Dendritic cell treated with granulocyte-macrophage colony-stimulating factor and Interleukin-4, amounts not matched to agents 40 ng/mL and 50 ng/mL, for 4 days (primary cell): ENCODE data around the gene DDR1.
"Not testable (repeated sequence)": the region's sequence is repeated elsewhere in the genome, so short reads cannot be mapped to it uniquely, and the experiment has no call there.

Source experiments
- H3K27ac Mint-ChIP-seq: one replicate; pipeline ENCODE4 v1.8.0; 2022; ENCODE audit warnings: mild to moderate bottlenecking, mixed read lengths
- H3K27me3 Mint-ChIP-seq: one replicate; pipeline ENCODE4 v1.8.0; 2022; ENCODE audit warnings: mild to moderate bottlenecking, mixed read lengths
- H3K36me3 Mint-ChIP-seq: one replicate; pipeline ENCODE4 v1.8.0; 2022; ENCODE audit warnings: low read depth, mixed read lengths
- H3K4me1 Mint-ChIP-seq: one replicate; pipeline ENCODE4 v1.8.0; 2022; ENCODE audit warnings: low read depth, mixed read lengths
- H3K4me3 Mint-ChIP-seq: one replicate; pipeline ENCODE4 v1.8.0; 2022; ENCODE audit warnings: mild to moderate bottlenecking, moderate library complexity, mixed read lengths
- H3K9me3 Mint-ChIP-seq: one replicate; pipeline ENCODE4 v1.8.0; 2022; ENCODE audit warnings: mixed read lengths
- intact Hi-C: fragments of 100-400 bp; cut with micrococcal nuclease; formaldehyde crosslinking; loops from one replicate; pipeline ENCODE4 v1.15.0; 2022

DDR1 gene

GRCh38 chr6:30862156-30862875, 22.0 kb upstream of the DDR1 start:
- Mint-ChIP-seq H3K27me3 (peaks cover 18% of the 10 kb centered on the region), H3K27ac (no peak overlapping the region), H3K4me1 (peaks cover 5% of the 10 kb centered on the region), H3K36me3 (no peaks in the 10 kb centered on the region), H3K9me3 (peaks cover 17% of the 10 kb centered on the region), H3K4me3 (no peak overlapping the region)
- intact Hi-C loops = no loop called here

GRCh38 chr6:30864325-30864724, 20.0 kb upstream of the DDR1 start:
- no peak overlapping the region for H3K27ac Mint-ChIP-seq
- intact Hi-C loops = no loop called here

GRCh38 chr6:30869241-30869749, 15.0 kb upstream of the DDR1 start:
- intact Hi-C loops, H3K27ac Mint-ChIP-seq, H3K4me3 Mint-ChIP-seq, H3K36me3 Mint-ChIP-seq, H3K4me1 Mint-ChIP-seq, H3K27me3 Mint-ChIP-seq: not testable (repeated sequence)
- peaks cover 45% of the 10 kb centered on the region for H3K9me3 Mint-ChIP-seq

More at GRCh38 chr6:30864325-30864724, 20.0 kb upstream of the DDR1 start:
- Mint-ChIP-seq H3K4me3 (no peak overlapping the region), H3K9me3 (peaks cover 15% of the 10 kb centered on the region), H3K4me1 (peaks cover 5% of the 10 kb centered on the region), H3K36me3 (no peaks in the 10 kb centered on the region), H3K27me3 (peaks cover 17% of the 10 kb centered on the region)

GRCh38 chr6:30870546-30870945, 13.8 kb upstream of the DDR1 start:
- H3K27me3 Mint-ChIP-seq = peaks cover 4% of the 10 kb centered on the region
- no peak overlapping the region for H3K4me3 Mint-ChIP-seq
- H3K36me3 Mint-ChIP-seq = no peaks in the 10 kb centered on the region
- no peaks in the 10 kb centered on the region for H3K4me1 Mint-ChIP-seq
- H3K9me3 Mint-ChIP-seq = peaks cover 45% of the 10 kb centered on the region
- intact Hi-C loops = no loop called here
- no peak overlapping the region for H3K27ac Mint-ChIP-seq

GRCh38 chr6:30871592-30872183, 12.6 kb upstream of the DDR1 start:
- Mint-ChIP-seq H3K4me3 (no peak overlapping the region), H3K4me1 (no peaks in the 10 kb centered on the region)

GRCh38 chr6:30873137-30873640, 11.1 kb upstream of the DDR1 start:
- H3K4me1 Mint-ChIP-seq = peaks cover 8% of the 10 kb centered on the region
- intact Hi-C loops = no loop called here
- no peak overlapping the region for H3K27ac Mint-ChIP-seq

More at GRCh38 chr6:30871592-30872183, 12.6 kb upstream of the DDR1 start:
- Mint-ChIP-seq H3K27ac (no peak overlapping the region), H3K27me3 (peaks cover 4% of the 10 kb centered on the region), H3K9me3 (peaks cover 45% of the 10 kb centered on the region), H3K36me3 (no peaks in the 10 kb centered on the region)
- intact Hi-C loops = no loop called here

GRCh38 chr6:30873795-30874194, 10.5 kb upstream of the DDR1 start:
- H3K27me3 Mint-ChIP-seq, H3K36me3 Mint-ChIP-seq, H3K4me3 Mint-ChIP-seq, intact Hi-C loops, H3K27ac Mint-ChIP-seq, H3K4me1 Mint-ChIP-seq: not testable (repeated sequence)
- H3K9me3 Mint-ChIP-seq = peaks cover 41% of the 10 kb centered on the region

More at GRCh38 chr6:30873137-30873640, 11.1 kb upstream of the DDR1 start:
- Mint-ChIP-seq H3K27me3 (peaks cover 4% of the 10 kb centered on the region), H3K9me3 (peaks cover 45% of the 10 kb centered on the region), H3K4me3 (no peak overlapping the region), H3K36me3 (no peaks in the 10 kb centered on the region)

GRCh38 chr6:30875244-30876038, 8.9 kb upstream of the DDR1 start:
- H3K36me3 Mint-ChIP-seq = no peaks in the 10 kb centered on the region
- peaks cover 8% of the 10 kb centered on the region for H3K4me1 Mint-ChIP-seq
- intact Hi-C loops = loop anchor here (5.0 kb wide), 1 partner anchor 148 kb away; no protein-coding TSS in a partner anchor
- no peak overlapping the region for H3K27ac Mint-ChIP-seq
- H3K9me3 Mint-ChIP-seq = peaks cover 29% of the 10 kb centered on the region
- H3K4me3 Mint-ChIP-seq = no peak overlapping the region
- H3K27me3 Mint-ChIP-seq = peaks cover 6% of the 10 kb centered on the region

- intact Hi-C loops = loop anchor here (5.0 kb wide), 1 partner anchor 149 kb away; no protein-coding TSS in a partner anchor
- no peak overlapping the region for H3K4me3 Mint-ChIP-seq
Measured at GRCh38 chr6:30876039-30876730, 8.1 kb upstream of the DDR1 start.

GRCh38 chr6:30877419-30878262, 6.7 kb upstream of the DDR1 start:
- intact Hi-C loops = loop anchor here (1.0 to 5.0 kb wide), 2 partner anchors 49 to 150 kb away; no protein-coding TSS in a partner anchor
- Mint-ChIP-seq H3K9me3 (peaks cover 7% of the 10 kb centered on the region), H3K27me3 (peaks cover 23% of the 10 kb centered on the region), H3K4me3 (peak overlapping the region; percentile 65), H3K4me1 (peaks cover 8% of the 10 kb centered on the region), H3K36me3 (no peaks in the 10 kb centered on the region), H3K27ac (peak overlapping the region; percentile 21)

More at GRCh38 chr6:30876039-30876730, 8.1 kb upstream of the DDR1 start:
- peaks cover 22% of the 10 kb centered on the region for H3K9me3 Mint-ChIP-seq
- H3K4me1 Mint-ChIP-seq = peaks cover 8% of the 10 kb centered on the region
- no peak overlapping the region for H3K27ac Mint-ChIP-seq
- H3K27me3 Mint-ChIP-seq = peaks cover 12% of the 10 kb centered on the region
- no peaks in the 10 kb centered on the region for H3K36me3 Mint-ChIP-seq

GRCh38 chr6:30879684-30880427, 4.5 kb upstream of the DDR1 start:
- Mint-ChIP-seq H3K27me3 (peaks cover 36% of the 10 kb centered on the region), H3K9me3 (no peaks in the 10 kb centered on the region), H3K27ac (no peak overlapping the region), H3K36me3 (no peaks in the 10 kb centered on the region), H3K4me3 (no peak overlapping the region), H3K4me1 (peaks cover 17% of the 10 kb centered on the region)
- intact Hi-C loops = loop anchor here (5.0 kb wide), 1 partner anchor 153 kb away; no protein-coding TSS in a partner anchor

GRCh38 chr6:30880698-30881252, 3.5 kb upstream of the DDR1 start:
- H3K4me1 Mint-ChIP-seq = peaks cover 26% of the 10 kb centered on the region
- peaks cover 46% of the 10 kb centered on the region for H3K27me3 Mint-ChIP-seq
- intact Hi-C loops = no loop called here

More at GRCh38 chr6:30880698-30881252, 3.5 kb upstream of the DDR1 start:
- Mint-ChIP-seq H3K27ac (no peak overlapping the region), H3K9me3 (no peaks in the 10 kb centered on the region), H3K4me3 (no peak overlapping the region), H3K36me3 (no peaks in the 10 kb centered on the region)
